Ammon's horn (tissue), 1 donor: ENCODE results near the gene GAL3ST1.
"Not testable (repeated sequence)": the region's sequence is repeated elsewhere in the genome, so short reads cannot be mapped to it uniquely, and the experiment has no call there.

Experiments
- DNase-seq: peaks from one replicate; pipeline ENCODE4 v3.0.0-alpha.2; 2016; ENCODE audit warnings: low spot score

Gene GAL3ST1

GRCh38 chr22:30564761-30565119 is 9.7 kb downstream of the GAL3ST1 start:
- no peak for DNase-seq

- DNase-seq: peak; percentile 40
These were observed 10.3 kb downstream of the GAL3ST1 start for GRCh38 chr22:30564045-30564760.

GRCh38 chr22:30562366-30562765 is 12.1 kb downstream of the GAL3ST1 start:
- DNase-seq: no peak

DNA sequence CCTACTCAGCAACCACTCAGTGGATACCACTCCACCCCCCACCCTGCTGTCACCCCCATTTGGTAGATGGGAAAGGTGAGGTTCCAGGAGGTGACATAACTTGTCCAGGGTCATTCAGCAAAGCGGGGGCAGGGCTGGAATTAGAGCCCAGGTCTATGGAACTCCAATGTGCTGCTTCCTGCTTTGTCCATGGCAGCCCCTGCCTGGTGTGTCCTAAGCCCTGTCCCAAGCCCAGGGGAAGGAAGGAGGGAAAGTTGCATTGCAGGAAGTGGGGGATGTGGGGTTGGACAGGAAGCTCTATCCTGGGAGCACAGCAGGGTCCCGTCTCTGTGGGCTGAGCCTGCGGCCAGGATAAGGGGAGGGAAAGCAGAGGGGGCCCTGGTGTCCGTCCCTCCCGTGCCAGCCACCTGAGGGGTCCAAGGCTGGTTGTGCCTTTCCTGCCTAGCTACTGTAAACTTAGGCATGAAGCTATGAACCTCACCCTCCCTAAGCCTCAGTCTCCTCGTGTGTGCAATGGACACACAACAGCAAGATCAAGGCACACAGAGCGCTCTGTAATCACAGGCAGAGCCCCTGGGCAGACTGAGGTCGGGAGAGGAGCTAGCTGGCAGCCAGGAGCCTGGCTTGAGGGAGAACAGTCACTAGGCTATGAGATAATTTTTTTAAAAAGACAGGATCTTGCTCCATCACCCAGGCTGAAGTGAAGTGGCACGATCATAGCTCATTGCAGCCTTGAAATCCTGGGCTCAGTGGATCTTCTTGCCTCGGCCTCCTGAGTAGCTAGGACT is 12.9 kb downstream of the GAL3ST1 start:
- no peak for DNase-seq

DNA sequence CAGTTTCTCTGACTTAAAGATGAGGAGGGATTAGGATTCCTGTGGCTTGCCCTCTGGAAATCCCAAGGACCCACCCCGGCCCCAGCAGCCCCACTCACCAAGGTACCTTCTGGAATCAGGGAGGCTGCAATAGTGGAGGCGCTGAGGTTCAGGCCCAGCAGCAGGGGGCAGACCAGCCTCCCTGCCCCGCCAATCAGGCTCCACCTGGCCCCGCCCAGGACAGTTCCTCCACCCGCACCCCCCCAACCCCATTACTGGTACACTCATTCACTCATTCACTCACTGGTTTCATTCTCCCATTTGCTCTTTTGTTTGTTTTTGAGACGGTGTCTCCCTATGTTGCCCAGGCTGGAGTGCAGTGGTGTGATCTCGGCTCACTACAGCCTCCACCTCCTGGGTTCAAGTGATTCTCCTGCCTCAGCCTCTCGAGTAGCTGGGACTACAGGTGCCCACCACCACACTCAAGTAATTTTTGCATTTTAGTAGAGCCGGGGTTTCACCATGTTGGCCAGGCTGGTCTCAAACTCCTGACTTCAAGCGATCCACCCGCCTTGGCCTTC is 13.7 kb downstream of the GAL3ST1 start:
- DNase-seq: not testable (repeated sequence)

- no peak for DNase-seq
These were observed 14.6 kb downstream of the GAL3ST1 start for GRCh38 chr22:30559889-30560288.

DNA sequence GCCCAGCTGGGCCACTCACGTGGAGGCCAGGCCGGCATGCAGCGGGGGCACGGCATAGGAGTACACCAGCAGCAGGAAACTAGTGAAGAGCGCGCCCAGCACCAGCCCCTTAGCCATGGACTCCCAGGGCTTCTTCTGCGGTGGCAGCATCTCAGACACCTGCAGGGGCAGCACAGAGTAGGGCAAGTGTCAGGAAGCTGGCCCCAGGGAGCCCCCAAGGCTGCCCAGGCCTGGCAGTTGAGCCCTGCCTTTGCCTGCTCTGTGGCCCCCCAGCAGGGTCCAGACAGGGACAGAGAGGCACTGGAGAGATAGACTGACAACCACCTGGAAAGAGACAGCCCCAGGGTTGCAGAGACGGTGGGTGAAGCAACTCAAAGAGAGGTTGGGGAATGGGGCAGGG is 17.2 kb downstream of the GAL3ST1 start:
- DNase-seq: no peak

GRCh38 chr22:30556388-30556787 is 18.1 kb downstream of the GAL3ST1 start:
- DNase-seq: no peak

- no peak for DNase-seq
These were observed 18.9 kb downstream of the GAL3ST1 start for GRCh38 chr22:30555282-30556210.

GRCh38 chr22:30553971-30554370 is 20.5 kb downstream of the GAL3ST1 start:
- DNase-seq: no peak

DNA sequence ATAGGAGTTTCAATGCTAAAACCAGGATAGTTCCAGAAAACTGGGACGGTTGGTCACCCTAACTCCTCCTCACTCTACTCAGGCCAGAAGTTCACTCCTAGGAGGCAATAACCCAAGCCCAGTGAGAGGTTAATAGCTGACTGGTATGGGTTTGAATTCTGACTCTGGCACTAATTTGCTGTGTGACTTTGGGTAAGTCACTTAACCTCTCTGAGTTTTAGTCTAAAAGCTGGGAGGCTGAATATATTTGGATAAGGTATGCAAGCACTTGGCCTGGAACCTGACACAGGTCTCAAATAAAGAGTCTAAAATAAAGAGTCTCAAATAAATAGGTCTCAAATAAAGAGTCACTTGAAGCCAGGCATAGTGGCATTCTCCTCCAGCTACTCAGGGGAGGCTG is 21.7 kb downstream of the GAL3ST1 start:
- no peak for DNase-seq

DNA sequence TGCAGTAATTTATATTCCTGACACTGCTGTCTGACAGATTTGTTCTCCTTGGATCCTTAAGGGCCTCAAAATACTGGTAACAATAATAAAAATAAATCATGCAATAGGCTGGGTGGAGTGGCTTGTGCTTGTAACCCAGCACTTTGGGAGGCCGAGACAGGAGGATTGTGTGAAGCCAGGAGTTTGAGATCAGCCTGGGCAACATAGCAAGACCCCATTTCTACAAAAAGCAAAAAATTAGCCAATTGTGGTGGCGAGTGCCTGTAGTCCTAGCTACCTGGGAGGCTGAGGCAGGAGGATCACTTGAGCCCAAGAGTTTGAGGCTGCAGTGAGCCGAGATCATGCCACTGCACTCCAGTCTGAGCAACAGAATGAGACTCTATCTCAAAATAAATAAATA is 22.7 kb downstream of the GAL3ST1 start:
- DNase-seq: not testable (repeated sequence)

DNA sequence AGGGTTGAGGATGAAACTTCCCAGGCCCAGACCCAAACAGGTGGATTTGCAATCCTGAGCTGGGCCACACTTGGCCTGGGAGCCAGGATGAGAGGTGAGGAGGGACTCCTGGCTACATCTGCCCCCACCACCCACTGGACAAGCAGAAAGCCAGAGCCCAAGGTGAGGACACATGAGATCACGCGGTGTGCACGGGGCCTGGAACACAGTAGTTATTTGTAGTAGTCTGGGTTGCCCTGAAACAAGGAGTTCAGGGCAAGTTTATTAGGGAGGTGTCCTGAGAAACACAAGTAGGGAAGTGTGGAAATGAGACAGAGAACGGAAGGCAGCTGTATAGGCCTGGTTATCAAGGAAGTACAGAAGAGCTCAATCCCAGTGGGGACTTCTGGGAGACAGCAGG is 27.3 kb downstream of the GAL3ST1 start:
- DNase-seq: no peak

GRCh38 chr22:30546616-30547015 is 27.8 kb downstream of the GAL3ST1 start, which contains the start of gene SEC14L6:
TSS of gene SEC14L6 (minus strand) at chr22:30546741. CDS start at chr22:30546682, 59 bp downstream.
- no peak for DNase-seq

DNA sequence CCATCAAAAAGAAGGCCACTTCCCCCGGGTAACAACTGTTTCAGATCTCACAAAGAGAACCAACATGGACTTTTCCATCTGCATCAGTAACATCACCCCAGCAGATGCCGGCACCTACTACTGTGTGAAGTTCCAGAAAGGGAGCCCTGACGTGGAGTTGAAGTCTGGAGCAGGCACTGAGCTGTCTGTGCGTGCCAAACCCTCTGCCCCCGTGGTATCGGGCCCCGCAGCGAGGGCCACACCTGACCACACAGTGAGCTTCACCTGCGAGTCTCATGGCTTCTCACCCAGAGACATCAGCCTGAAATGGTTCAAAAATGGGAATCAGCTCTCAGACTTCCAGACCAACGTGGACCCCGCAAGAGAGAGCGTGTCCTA is 31.7 kb downstream of the GAL3ST1 start:
- no peak for DNase-seq

GRCh38 chr22:30541961-30542810 is 32.3 kb downstream of the GAL3ST1 start:
- DNase-seq: no peak

DNA sequence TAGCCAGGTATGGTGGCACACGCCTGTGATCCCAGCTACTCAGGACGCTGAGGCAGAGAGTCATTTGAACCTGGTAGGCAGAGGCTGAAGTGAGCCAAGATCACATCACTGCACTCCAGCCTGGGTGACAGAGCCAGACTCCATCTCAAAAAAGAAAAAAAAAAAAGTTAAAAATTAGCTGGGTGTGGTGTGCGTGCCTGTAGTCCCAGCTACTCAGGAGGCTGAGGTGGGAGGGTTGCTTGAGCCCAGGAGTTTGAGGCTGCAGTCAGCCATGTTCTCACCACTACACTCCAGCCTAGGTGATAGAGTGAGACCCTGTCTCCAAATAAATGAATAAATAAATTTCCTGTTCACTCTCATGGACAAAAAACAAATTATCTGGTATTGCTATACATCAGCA is 33.0 kb downstream of the GAL3ST1 start:
- not testable (repeated sequence) for DNase-seq

DNA sequence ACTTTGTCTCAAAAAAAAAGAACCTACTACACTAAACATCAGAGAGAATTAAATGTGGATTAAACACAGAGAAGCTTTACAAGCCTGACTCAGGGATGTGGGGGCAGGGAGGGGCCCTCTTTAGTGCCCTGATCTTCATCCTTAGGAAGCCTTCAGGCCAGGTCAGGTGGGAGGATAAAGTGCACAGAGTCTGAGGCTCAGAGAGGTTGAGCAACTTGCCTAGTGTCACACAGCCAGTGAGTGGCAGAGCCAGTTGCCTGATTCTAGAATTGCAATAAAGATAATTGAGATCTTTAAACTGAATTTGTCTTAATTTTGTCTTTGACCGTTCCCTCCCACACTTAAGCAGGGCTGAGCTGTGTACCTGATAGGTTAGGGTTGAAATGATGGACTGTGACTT is 35.1 kb downstream of the GAL3ST1 start:
- DNase-seq: no peak

GRCh38 chr22:30538280-30538679 is 36.2 kb downstream of the GAL3ST1 start:
- no peak for DNase-seq

GRCh38 chr22:30537083-30537731 is 37.3 kb downstream of the GAL3ST1 start:
- no peak for DNase-seq

GRCh38 chr22:30535182-30535581 is 39.3 kb downstream of the GAL3ST1 start:
- DNase-seq: no peak
